Pancreas (tissue), 10 donors: ENCODE data around the gene FEM1A. TPM values are rescaled to one million over a fixed set of nuclear protein-coding genes. Genes with fewer than 3 reads are reported as not detected.

ENCODE experiments used
- ATAC-seq, 4 donors: fragments of 200-7000 bp; cut with Tn5 transposase; one replicate each; pipeline versions ENCODE4 v1.8.0 to v1.9.1; 2020; ENCODE audit warnings: mild to moderate bottlenecking in 4 of 4, moderate library complexity in 4 of 4
- DNase-seq, 6 donors: peaks; one replicate each; pipeline ENCODE4 v3.0.0-alpha.2; 2020
- FAIRE-seq: peaks from 2 replicates; lab custom pipeline; 2012; peaks lifted over from hg19 to GRCh38; lab: Jason Lieb, UNC
- H3K27ac ChIP-seq, 4 donors: fragments of 200-600 bp; sonication (generic); 1 replicate in 3 of 4; 2 replicates in 1 of 4; pipeline versions ENCODE4 v1.5.0 to v1.8.0; 2020
- H3K27me3 ChIP-seq, 4 donors: fragments of 200-600 bp; one replicate each; pipeline ENCODE4 v1.8.0; 2021
- H3K36me3 ChIP-seq, 3 donors: fragments of 200-600 bp; sonication (generic) in 1 of 3; one replicate each; pipeline versions ENCODE4 v1.5.0 to v1.8.0; 2020 to 2021
- H3K4me1 ChIP-seq, 3 donors: fragments of 200-600 bp; one replicate each; pipeline ENCODE4 v1.8.0; 2021
- H3K4me3 ChIP-seq, 4 donors: fragments of 200-600 bp; sonication (generic) in 2 of 4; one replicate each; pipeline versions ENCODE4 v1.5.0 to v1.8.0; 2020 to 2021
- H3K9me3 ChIP-seq, 4 donors: fragments of 200-600 bp; one replicate each; pipeline ENCODE4 v1.8.0; 2021
- WGBS, 2 donors: extraction: QIAGEN DNeasy Blood & Tissue Kit; methylation state at CpG; one replicate each; pipeline ENCODE4 v1.1.7; 2013; 5-methylcytosine and 5-hydroxymethylcytosine counted together
- intact Hi-C, 3 donors: fragments of 100-400 bp; cut with DNase I; formaldehyde crosslinking; loops; one replicate each; pipeline versions ENCODE4 v1.11.1 to v1.14.2; 2022
- microRNA-seq, 2 donors: library from miRNA; unstranded; fragments of <30 nt; microRNA quantifications; one replicate each; pipeline versions ENCODE4 to v1.1.0, GENCODE V29; 2019 to 2020
- polyA plus RNA-seq, 2 donors: library from polyadenylated mRNA; stranded (reverse); fragments of 200-250 nt; gene quantifications; one replicate each; pipeline ENCODE4 v1.2.3, GENCODE V29; 2013
- total RNA-seq, 6 donors: library from RNA; stranded (reverse); fragmentation: NEBNext Ultra II Directional in 4 of 6; extraction: Animal tissue kit (Norgen Biotek cat#: 25700) in 4 of 6; gene quantifications; one replicate each; pipeline versions ENCODE4 v1.2.1 to v1.2.4, GENCODE V29; 2021 to 2023
- TF ChIP-seq, protein P1 (sequence below), 4 donors: fragments of 200-600 bp; sonication (generic) in 3 of 4; IDR thresholded peaks; one replicate each; pipeline versions ENCODE4 v1.5.0 to v1.8.0; 2021; ENCODE audit warnings: antibody characterized with exemption in 4 of 4
- donor health status: healthy with polysubstance abuse.
- donor health status: DM: no; HTN: no; CAD: no; lungs with moderate emphysema.
- donor health status: DM: no; HTN: no; CAD: no.
- donor health status: control.
- donor health status: control.
- donor health status: Bipolar disorder and iron deficiency.
- donor health status: DM: yes; HTN: yes; CAD: no.
- donor health status: DM: no; HTN: no; CAD: no.
- donor health status: DM: no; HTN: no; CAD: no.
- donor health status: DM: yes; HTN: yes; CAD: no.

Gene FEM1A
- total and polyA plus RNA-seq, 8 donors, result 3.3 to 9.2 (median 5.9) TPM

DNA sequence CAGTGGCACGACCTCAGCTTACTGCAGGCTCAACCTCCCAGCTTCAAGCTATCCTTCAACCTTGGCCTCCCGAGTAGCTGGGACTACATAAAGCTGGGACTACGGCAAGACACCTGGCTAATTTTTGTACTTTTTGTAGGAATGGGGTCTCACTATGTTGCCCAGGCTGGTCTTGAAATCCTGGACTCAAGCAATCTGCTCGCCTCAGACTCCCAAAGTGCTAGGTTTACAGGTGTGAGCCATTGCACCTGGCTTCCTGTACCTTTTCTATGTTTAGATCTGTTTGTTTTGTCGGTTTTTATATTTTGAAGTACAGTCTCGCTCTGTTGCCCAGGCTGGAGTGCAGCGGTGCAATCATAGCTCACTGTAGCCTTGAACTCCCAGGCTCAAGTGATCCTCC is 57.5 kb downstream of the FEM1A start:
- no peak overlapping the region for H3K27ac ChIP-seq
- no peak overlapping the region for H3K4me3 ChIP-seq
- intact Hi-C loops, result no loop called here
- ATAC-seq (no peak), DNase-seq (no peak), FAIRE-seq (no peak)
- no peaks in the 10 kb centered on the region for H3K27me3 ChIP-seq
- 87 to 89% methylated on average over 7 of the region's 7 CpGs for WGBS, 2 donors
- no peaks in the 10 kb centered on the region for H3K9me3 ChIP-seq
- H3K36me3 ChIP-seq, result peaks cover 0 to 8% (median 5%) of the 10 kb centered on the region in 3 donors
- H3K4me1 ChIP-seq, result no peaks in the 10 kb centered on the region
- TF ChIP-seq, protein P1, sequence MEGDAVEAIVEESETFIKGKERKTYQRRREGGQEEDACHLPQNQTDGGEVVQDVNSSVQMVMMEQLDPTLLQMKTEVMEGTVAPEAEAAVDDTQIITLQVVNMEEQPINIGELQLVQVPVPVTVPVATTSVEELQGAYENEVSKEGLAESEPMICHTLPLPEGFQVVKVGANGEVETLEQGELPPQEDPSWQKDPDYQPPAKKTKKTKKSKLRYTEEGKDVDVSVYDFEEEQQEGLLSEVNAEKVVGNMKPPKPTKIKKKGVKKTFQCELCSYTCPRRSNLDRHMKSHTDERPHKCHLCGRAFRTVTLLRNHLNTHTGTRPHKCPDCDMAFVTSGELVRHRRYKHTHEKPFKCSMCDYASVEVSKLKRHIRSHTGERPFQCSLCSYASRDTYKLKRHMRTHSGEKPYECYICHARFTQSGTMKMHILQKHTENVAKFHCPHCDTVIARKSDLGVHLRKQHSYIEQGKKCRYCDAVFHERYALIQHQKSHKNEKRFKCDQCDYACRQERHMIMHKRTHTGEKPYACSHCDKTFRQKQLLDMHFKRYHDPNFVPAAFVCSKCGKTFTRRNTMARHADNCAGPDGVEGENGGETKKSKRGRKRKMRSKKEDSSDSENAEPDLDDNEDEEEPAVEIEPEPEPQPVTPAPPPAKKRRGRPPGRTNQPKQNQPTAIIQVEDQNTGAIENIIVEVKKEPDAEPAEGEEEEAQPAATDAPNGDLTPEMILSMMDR (IDR thresholded peaks at IDR 0.05), result no peak

Small RNAs within 50 kb of the gene (microRNA-seq; reads per million reads assigned to microRNA genes)
- 14.3 to 19.1 reads per million in 2 donors for gene MIR7-3

Other genes with a start within 250 kb of the FEM1A start
- 1 to 10 TPM; 2.2 to 4.7 (median 2.5) TPM for gene SEMA6B, start 232.1 kb upstream of the FEM1A start, total RNA-seq
- 1 to 10 TPM; 4.4 TPM for gene SEMA6B, start 232.1 kb upstream of the FEM1A start, polyA plus RNA-seq
- 1 to 10 TPM; 1.2 to 3.3 (median 1.6) TPM for gene TNFAIP8L1, start 152.2 kb upstream of the FEM1A start, total RNA-seq
- 1 to 10 TPM; 3.5 to 3.6 TPM for gene TNFAIP8L1, start 152.2 kb upstream of the FEM1A start, polyA plus RNA-seq
- gene MYDGF, start 121.4 kb upstream of the FEM1A start, total RNA-seq, result 100 to 1,000 TPM in 1 of 6 donors, 10 to 100 TPM in 5; 56.7 to 102 (median 66.4) TPM
- gene MYDGF, start 121.4 kb upstream of the FEM1A start, polyA plus RNA-seq, result 10 to 100 TPM; 50.3 to 80.6 TPM
- gene DPP9, start 67.9 kb upstream of the FEM1A start, total RNA-seq, result 10 to 100 TPM; 19.0 to 36.7 (median 25.0) TPM
- 10 to 100 TPM; 30.4 to 47.4 TPM for gene DPP9, start 67.9 kb upstream of the FEM1A start, polyA plus RNA-seq
- 10 to 100 TPM in 1 of 6 donors, 1 to 10 TPM in 5; 4.9 to 14.1 (median 6.4) TPM for gene TICAM1, start 40.0 kb downstream of the FEM1A start, total RNA-seq
- 10 to 100 TPM; 10.7 to 13.9 TPM for gene TICAM1, start 40.0 kb downstream of the FEM1A start, polyA plus RNA-seq
- 10 to 100 TPM in 5 of 6 donors, 1 to 10 TPM in 1; 9.3 to 27.5 (median 13.0) TPM for gene PLIN3, start 75.9 kb downstream of the FEM1A start, total RNA-seq
- 10 to 100 TPM in 1 of 2 donors, 1 to 10 TPM in 1; 9.6 to 34.2 TPM for gene PLIN3, start 75.9 kb downstream of the FEM1A start, polyA plus RNA-seq
- gene ARRDC5, start 111.2 kb downstream of the FEM1A start, total RNA-seq, result under 1 TPM in 3 of 6 donors, not detected in 3; 0.12 to 0.15 (median 0.14) TPM
- gene ARRDC5, start 111.2 kb downstream of the FEM1A start, polyA plus RNA-seq, result under 1 TPM in 1 of 2 donors, not detected in 1; 0.09 TPM
- gene UHRF1, start 117.8 kb downstream of the FEM1A start, total RNA-seq, result 1 to 10 TPM in 3 of 6 donors, under 1 TPM in 3; 0.28 to 1.7 (median 0.96) TPM
- under 1 TPM; 0.45 to 0.84 TPM for gene UHRF1, start 117.8 kb downstream of the FEM1A start, polyA plus RNA-seq
- gene KDM4B, start 177.4 kb downstream of the FEM1A start, total RNA-seq, result 10 to 100 TPM; 13.8 to 22.7 (median 18.5) TPM
- gene KDM4B, start 177.4 kb downstream of the FEM1A start, polyA plus RNA-seq, result 10 to 100 TPM; 15.0 to 24.0 TPM